GM08714 (cell line): ENCODE measurements around the gene ENDOD1.
"Not testable (repeated sequence)": the region's sequence is repeated elsewhere in the genome, so short reads cannot be mapped to it uniquely, and the experiment has no call there.

Experiments used
- H3K4me3 ChIP-seq: fragments of 200-500 bp; sonication (Bioruptor generic); 2 replicates; pipeline ENCODE4 v1.5.1; 2014; ENCODE audit warnings: mild to moderate bottlenecking, low read length, inconsistent platforms
- ZNF274 ChIP-seq: IDR thresholded peaks from 2 replicates; pipeline ENCODE4 v1.6.1; 2012; ENCODE audit warnings: mild to moderate bottlenecking, low read depth, low read length

The ENDOD1 gene

GRCh38 chr11:95089620-95090542 lies at the start of gene ENDOD1:
ENDOD1 (plus strand) TSS chr11:95089846; CDS start chr11:95089928, 82 bp downstream.
- TF ChIP-seq ZNF274 = no peak
- H3K4me3 ChIP-seq = peak within 1 kb of the TSS; percentile 84

- no peak for TF ChIP-seq ZNF274
Observed at GRCh38 chr11:95042239-95042638, 47.4 kb upstream of the ENDOD1 start.

GRCh38 chr11:95042906-95043305 lies 46.7 kb upstream of the ENDOD1 start:
- H3K4me3 ChIP-seq = no peak overlapping the region
- TF ChIP-seq ZNF274 = no peak

More at GRCh38 chr11:95042239-95042638, 47.4 kb upstream of the ENDOD1 start:
- H3K4me3 ChIP-seq = no peak overlapping the region

- TF ChIP-seq ZNF274 = no peak
- no peak overlapping the region for H3K4me3 ChIP-seq
Observed at GRCh38 chr11:95044010-95044409, 45.6 kb upstream of the ENDOD1 start.

- no peak overlapping the region for H3K4me3 ChIP-seq
- no peak for TF ChIP-seq ZNF274
Observed at GRCh38 chr11:95045812-95046211, 43.8 kb upstream of the ENDOD1 start.

GRCh38 chr11:95049122-95049521 lies 40.5 kb upstream of the ENDOD1 start, which contains the start of gene KDM4F:
KDM4F (plus strand) TSS chr11:95049422.
- not testable (repeated sequence) for H3K4me3 ChIP-seq

GRCh38 chr11:95050595-95051202 lies 38.9 kb upstream of the ENDOD1 start:
- no peak overlapping the region for H3K4me3 ChIP-seq
- TF ChIP-seq ZNF274 = no peak

- no peak overlapping the region for H3K4me3 ChIP-seq
- TF ChIP-seq ZNF274 = no peak
Observed at GRCh38 chr11:95054356-95054755, 35.3 kb upstream of the ENDOD1 start.

- no peak for TF ChIP-seq ZNF274
- H3K4me3 ChIP-seq = no peak overlapping the region
Observed at GRCh38 chr11:95055283-95055897, 34.3 kb upstream of the ENDOD1 start.

GRCh38 chr11:95057959-95058358 lies 31.7 kb upstream of the ENDOD1 start:
- H3K4me3 ChIP-seq = no peak overlapping the region
- TF ChIP-seq ZNF274 = no peak

GRCh38 chr11:95058621-95059020 lies 31.0 kb upstream of the ENDOD1 start:
- no peak overlapping the region for H3K4me3 ChIP-seq
- TF ChIP-seq ZNF274 = no peak

- TF ChIP-seq ZNF274 = no peak
- no peak overlapping the region for H3K4me3 ChIP-seq
Observed at GRCh38 chr11:95059046-95059445, 30.6 kb upstream of the ENDOD1 start.

- no peak for TF ChIP-seq ZNF274
- H3K4me3 ChIP-seq = no peak overlapping the region
Observed at GRCh38 chr11:95065336-95065735, 24.3 kb upstream of the ENDOD1 start.

GRCh38 chr11:95066716-95067038 lies 23.0 kb upstream of the ENDOD1 start, which contains the start of gene SRSF8:
SRSF8 (plus strand) TSS chr11:95066919; CDS start chr11:95067227, 308 bp downstream.
- peak within 1 kb of the TSS; percentile 81 for H3K4me3 ChIP-seq
- TF ChIP-seq ZNF274 = no peak
